Left lung (tissue), 10 donors: Measurements from ENCODE around the gene SH3GL3. TPM values are rescaled to one million over a fixed set of nuclear protein-coding genes. Genes with fewer than 3 reads are reported as not detected.
A peak's percentile ranks its signal among the peaks of the same experiment; 100 is the strongest.

ENCODE experiments used
- ATAC-seq: fragments of 200-7000 bp; cut with Tn5 transposase; one replicate; pipeline ENCODE4 v1.9.1; 2020; ENCODE audit warnings: moderate library complexity
- DNase-seq, 4 donors: peaks; one replicate each; pipeline ENCODE4 v3.0.0-alpha.2; 2013 to 2020
- H3K27ac ChIP-seq, 2 donors: fragments of 200-600 bp; sonication (generic) in 1 of 2; one replicate each; pipeline versions ENCODE4 v1.5.0 to v1.8.0; 2020 to 2021
- H3K27me3 ChIP-seq, 2 donors: fragments of 200-600 bp; sonication (generic) in 1 of 2; one replicate each; pipeline versions ENCODE4 v1.5.0 to v1.8.0; 2020 to 2021
- H3K36me3 ChIP-seq, 2 donors: fragments of 200-600 bp; sonication (generic) in 1 of 2; one replicate each; pipeline versions ENCODE4 v1.5.0 to v1.8.0; 2020 to 2021
- H3K4me1 ChIP-seq, 2 donors: fragments of 200-600 bp; one replicate each; pipeline ENCODE4 v1.8.0; 2021
- H3K4me3 ChIP-seq, 2 donors: fragments of 200-600 bp; sonication (generic) in 1 of 2; one replicate each; pipeline versions ENCODE4 v1.5.0 to v1.8.0; 2020 to 2021; ENCODE audit warnings: mild to moderate bottlenecking in 1 of 2
- H3K9me3 ChIP-seq, 2 donors: fragments of 200-600 bp; sonication (generic) in 1 of 2; one replicate each; pipeline versions ENCODE4 v1.5.0 to v1.8.0; 2020 to 2021
- intact Hi-C, 2 donors: fragments of 100-400 bp; cut with DNase I; formaldehyde crosslinking; loops; one replicate each; pipeline versions ENCODE4 v1.11.2 to v1.14.2; 2022
- polyA plus RNA-seq, 6 donors: library from polyadenylated mRNA; unstranded; fragments of 120-200 nt; gene quantifications; one replicate each; pipeline ENCODE4 v1.2.1, GENCODE V29; 2013; ENCODE audit not compliant: insufficient read length in 6 of 6
- total RNA-seq, 2 donors: library from RNA; stranded (reverse); fragmentation: NEBNext Ultra II Directional; extraction: Animal tissue kit (Norgen Biotek cat#: 25700); gene quantifications; one replicate each; pipeline ENCODE4 v1.2.1, GENCODE V29; 2021
- TF ChIP-seq, protein P1 (sequence below), 2 donors: fragments of 200-600 bp; sonication (generic) in 1 of 2; IDR thresholded peaks; one replicate each; pipeline versions ENCODE4 v1.5.0 to v1.8.0; 2021; ENCODE audit warnings: antibody characterized with exemption in 2 of 2
- donor health status: DM: no; HTN: yes; CAD: no.
- donor health status: DM: no; HTN: no; CAD: no.

The SH3GL3 gene
- total and polyA plus RNA-seq, 8 donors, result 0.82 to 14.1 (median 11.5) TPM

DNA sequence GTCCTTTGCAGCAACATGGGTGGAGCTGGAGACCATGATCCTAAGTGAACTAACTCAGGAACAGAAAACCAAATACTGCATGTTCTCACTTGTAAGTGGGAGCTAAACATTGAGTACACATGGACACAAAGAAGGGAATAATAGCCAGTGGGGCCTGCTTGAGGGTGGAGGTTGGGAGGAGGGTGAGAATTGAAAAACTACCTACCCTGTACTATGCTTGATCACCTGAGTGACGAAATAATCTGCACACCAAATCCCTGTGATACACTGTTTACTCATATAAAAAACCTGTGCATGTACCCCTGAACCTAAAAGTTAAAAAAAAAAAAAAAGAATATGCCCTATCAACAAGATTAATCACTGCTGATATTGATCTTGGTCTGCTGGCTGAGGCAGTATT, 148.1 kb downstream of the SH3GL3 start:
- TF ChIP-seq, protein P1, sequence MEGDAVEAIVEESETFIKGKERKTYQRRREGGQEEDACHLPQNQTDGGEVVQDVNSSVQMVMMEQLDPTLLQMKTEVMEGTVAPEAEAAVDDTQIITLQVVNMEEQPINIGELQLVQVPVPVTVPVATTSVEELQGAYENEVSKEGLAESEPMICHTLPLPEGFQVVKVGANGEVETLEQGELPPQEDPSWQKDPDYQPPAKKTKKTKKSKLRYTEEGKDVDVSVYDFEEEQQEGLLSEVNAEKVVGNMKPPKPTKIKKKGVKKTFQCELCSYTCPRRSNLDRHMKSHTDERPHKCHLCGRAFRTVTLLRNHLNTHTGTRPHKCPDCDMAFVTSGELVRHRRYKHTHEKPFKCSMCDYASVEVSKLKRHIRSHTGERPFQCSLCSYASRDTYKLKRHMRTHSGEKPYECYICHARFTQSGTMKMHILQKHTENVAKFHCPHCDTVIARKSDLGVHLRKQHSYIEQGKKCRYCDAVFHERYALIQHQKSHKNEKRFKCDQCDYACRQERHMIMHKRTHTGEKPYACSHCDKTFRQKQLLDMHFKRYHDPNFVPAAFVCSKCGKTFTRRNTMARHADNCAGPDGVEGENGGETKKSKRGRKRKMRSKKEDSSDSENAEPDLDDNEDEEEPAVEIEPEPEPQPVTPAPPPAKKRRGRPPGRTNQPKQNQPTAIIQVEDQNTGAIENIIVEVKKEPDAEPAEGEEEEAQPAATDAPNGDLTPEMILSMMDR (IDR thresholded peaks at IDR 0.05), result no peak

DNA sequence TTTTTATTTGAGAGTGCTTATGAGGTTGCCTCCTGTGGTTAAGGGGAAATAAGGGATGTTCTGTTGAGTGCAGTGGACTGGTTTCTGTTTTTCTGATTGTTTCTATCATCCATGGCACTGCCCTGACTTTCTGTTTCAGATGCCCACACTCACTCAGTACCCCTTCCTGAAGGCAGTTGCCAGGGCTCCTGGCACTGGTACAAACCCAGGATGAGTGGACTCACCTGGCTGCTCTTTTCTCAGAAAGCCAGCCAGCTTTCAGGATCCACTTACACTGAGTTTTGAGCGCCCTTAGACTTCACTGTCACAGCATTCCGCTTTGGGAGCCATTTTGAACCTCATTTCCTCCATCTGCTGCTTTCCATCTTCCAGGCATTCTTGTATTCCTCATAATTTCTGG, 150.9 kb downstream of the SH3GL3 start:
- TF ChIP-seq, protein P1 (IDR thresholded peaks at IDR 0.05), result no peak
- DNase-seq (no peak), ATAC-seq (no peak)
- Histone ChIP-seq H3K4me3 (no peak overlapping the region), H3K4me1 (no peaks in the 10 kb centered on the region), H3K9me3 (no peaks in the 10 kb centered on the region), H3K27me3 (no peaks in the 10 kb centered on the region), H3K27ac (no peak overlapping the region), H3K36me3 (no peaks in the 10 kb centered on the region)
- intact Hi-C loops, result no loop called here

More for the DNA sequence above, 148.1 kb downstream of the SH3GL3 start:
- H3K4me3 ChIP-seq, result no peak overlapping the region
- H3K27ac ChIP-seq, result no peak overlapping the region
- ATAC-seq (no peak), DNase-seq (no peak)
- intact Hi-C loops, result no loop called here
- no peaks in the 10 kb centered on the region for H3K36me3 ChIP-seq
- H3K27me3 ChIP-seq, result no peaks in the 10 kb centered on the region
- H3K4me1 ChIP-seq, result no peaks in the 10 kb centered on the region
- H3K9me3 ChIP-seq, result no peaks in the 10 kb centered on the region

DNA sequence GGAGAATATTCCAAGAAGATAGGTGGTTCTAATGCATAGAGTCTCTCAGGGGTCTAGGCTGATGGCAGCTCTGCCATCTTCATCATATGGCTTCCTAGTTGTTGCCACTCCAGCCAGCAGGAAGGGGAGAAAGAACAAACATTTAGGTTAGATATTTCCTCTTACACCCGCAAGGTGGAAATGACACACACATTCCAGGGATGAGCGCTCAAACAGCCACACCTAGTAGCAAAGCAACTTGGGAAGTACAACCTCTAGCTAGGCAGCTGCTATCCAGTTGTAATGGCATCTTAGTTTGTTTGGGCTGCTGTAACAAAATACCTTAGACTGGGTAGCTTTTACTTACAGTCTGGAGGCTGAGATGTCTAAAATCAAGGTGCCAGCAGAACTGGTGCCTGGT, 154.9 kb downstream of the SH3GL3 start:
- Histone ChIP-seq H3K4me3 (no peak overlapping the region), H3K36me3 (no peaks in the 10 kb centered on the region), H3K27ac (no peak overlapping the region), H3K27me3 (no peaks in the 10 kb centered on the region), H3K9me3 (no peaks in the 10 kb centered on the region), H3K4me1 (no peaks in the 10 kb centered on the region)
- ATAC-seq, result no peak
- TF ChIP-seq, protein P1 (IDR thresholded peaks at IDR 0.05), result no peak
- no peak for DNase-seq
- intact Hi-C loops, result no loop called here

DNA sequence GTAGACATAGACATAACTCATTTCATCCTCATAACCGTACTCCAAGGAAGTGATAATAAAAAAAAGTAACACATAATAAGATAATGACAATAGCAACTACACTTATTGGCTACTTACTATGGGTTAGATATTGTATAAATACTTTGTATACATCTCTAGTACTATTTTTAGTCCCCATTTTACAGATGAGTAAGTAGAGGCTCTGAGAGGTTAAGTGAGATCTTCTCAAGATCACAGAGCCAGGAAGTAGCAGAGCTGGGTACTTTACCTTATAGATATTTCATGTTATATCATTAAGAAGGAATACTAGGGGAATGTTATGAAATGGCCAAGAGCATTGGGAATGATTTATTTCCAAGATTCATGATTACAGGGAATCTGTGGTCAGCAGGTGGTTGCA, 157.4 kb downstream of the SH3GL3 start:
- Histone ChIP-seq H3K4me3 (no peak overlapping the region), H3K4me1 (no peaks in the 10 kb centered on the region), H3K27ac (no peak overlapping the region), H3K36me3 (no peaks in the 10 kb centered on the region), H3K27me3 (no peaks in the 10 kb centered on the region), H3K9me3 (no peaks in the 10 kb centered on the region)
- intact Hi-C loops, result no loop called here
- DNase-seq (no peak), ATAC-seq (no peak)
- TF ChIP-seq, protein P1 (IDR thresholded peaks at IDR 0.05), result no peak

DNA sequence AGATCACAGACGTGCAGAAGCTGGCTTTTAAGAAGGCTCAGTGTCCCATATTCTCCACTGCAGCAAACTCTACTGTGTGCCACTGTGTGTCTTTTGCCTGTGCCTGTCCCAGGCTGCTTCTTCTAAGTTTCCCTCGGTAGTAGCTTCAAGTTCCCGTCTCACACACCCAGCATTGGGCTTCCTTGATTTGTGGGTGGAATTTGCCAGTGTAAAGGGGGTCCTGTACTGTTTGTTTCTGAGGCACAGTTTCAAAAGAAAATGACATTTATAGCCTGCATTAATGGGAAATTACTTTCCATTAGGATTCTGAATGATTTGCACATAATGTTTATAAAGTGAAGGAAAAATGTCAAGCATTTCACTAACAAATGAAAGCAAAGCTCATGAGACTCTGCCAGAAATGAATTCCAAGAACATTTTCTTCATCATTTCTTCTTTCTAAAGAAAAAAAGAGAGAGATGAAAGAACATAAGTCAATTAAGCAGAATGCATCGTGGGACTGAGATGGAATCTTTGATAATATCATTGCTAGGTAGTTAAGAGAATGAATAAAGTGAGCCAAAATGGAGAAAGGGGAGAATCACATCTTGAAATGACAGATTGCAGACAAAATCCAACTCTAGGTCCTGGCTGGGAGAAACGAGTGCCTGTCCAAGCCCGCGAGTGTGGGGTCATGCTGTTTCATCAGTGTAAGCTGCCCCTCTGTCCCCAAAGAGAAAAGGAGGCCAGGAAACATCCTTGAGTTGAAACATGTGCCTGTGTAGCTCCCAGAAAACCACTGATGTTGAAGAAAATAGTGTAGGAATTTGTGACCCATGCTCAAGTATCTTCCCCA, 158.2 kb downstream of the SH3GL3 start:
- Histone ChIP-seq H3K9me3 (no peaks in the 10 kb centered on the region), H3K4me3 (no peak overlapping the region), H3K27me3 (no peaks in the 10 kb centered on the region), H3K4me1 (no peaks in the 10 kb centered on the region), H3K36me3 (no peaks in the 10 kb centered on the region), H3K27ac (no peak overlapping the region)
- ATAC-seq (peak; percentile 32), DNase-seq (peak in 2 of 4 donors; percentile 68 to 78)
- intact Hi-C loops, result no loop called here
- TF ChIP-seq, protein P1 (IDR thresholded peaks at IDR 0.05), result no peak
